Thyroid gland (tissue), 4 donors: ENCODE results near the gene PPP1R2. TPM values are rescaled to one million over a fixed set of nuclear protein-coding genes. Genes with fewer than 3 reads are reported as not detected.
"Not testable (repeated sequence)": the region's sequence is repeated elsewhere in the genome, so short reads cannot be mapped to it uniquely, and the experiment has no call there.

Source experiments
- DNase-seq, 2 donors: peaks; one replicate each; pipeline ENCODE4 v3.0.0-alpha.2; 2019
- H3K27ac ChIP-seq, 3 donors: fragments of 200-600 bp; sonication (generic); 1 replicate in 2 of 3; 2 replicates in 1 of 3; pipeline ENCODE4 v1.5.1; 2016 to 2019; ENCODE audit warnings: mild to moderate bottlenecking in 1 of 3, moderate library complexity in 1 of 3
- H3K27me3 ChIP-seq: fragments of 200-600 bp; sonication (generic); one replicate; pipeline ENCODE4 v1.5.1; 2019
- H3K36me3 ChIP-seq, 2 donors: fragments of 200-600 bp; sonication (generic); one replicate each; pipeline ENCODE4 v1.5.1; 2016 to 2019
- H3K4me1 ChIP-seq, 2 donors: fragments of 200-600 bp; sonication (generic); one replicate each; pipeline ENCODE4 v1.5.1; 2017 to 2019
- H3K4me3 ChIP-seq, 3 donors: fragments of 200-600 bp; sonication (generic); replicated peaks in 1 of 3; 1 replicate in 2 of 3; 2 replicates in 1 of 3; pipeline ENCODE4 v1.5.1; 2016; ENCODE audit warnings: mild to moderate bottlenecking in 1 of 3
- H3K9me3 ChIP-seq: fragments of 200-600 bp; sonication (generic); one replicate; pipeline ENCODE4 v1.5.1; 2017
- CTCF ChIP-seq, 6 experiments: fragments of 200-600 bp in 3 of 6; fragments of 450-650 bp in 3 of 6; sonication (generic) in 3 of 6; IDR thresholded peaks; one replicate each; pipeline ENCODE4 v1.5.1; 2016 to 2019; ENCODE audit warnings: antibody characterized with exemption in 6 of 6, mild to moderate bottlenecking in 2 of 6, inconsistent platforms in 1 of 6, moderate library complexity in 1 of 6
- POLR2A ChIP-seq, 2 donors: fragments of 450-650 bp; IDR thresholded peaks; one replicate each; pipeline ENCODE4 v1.6.1; 2017; ENCODE audit warnings: antibody characterized with exemption in 2 of 2, mild to moderate bottlenecking in 2 of 2, moderate library complexity in 1 of 2
- WGBS, 2 donors: methylation state at CpG; one replicate each; pipeline ENCODE4 v1.1.5; 2017; 5-methylcytosine and 5-hydroxymethylcytosine counted together
- intact Hi-C: fragments of 100-400 bp; cut with DNase I; formaldehyde crosslinking; loops from one replicate; pipeline ENCODE4 v1.15.1; 2023
- total RNA-seq, 4 donors: library from RNA; depleted of rRNA; stranded (reverse); fragments of >200 nt; gene quantifications; one replicate each; pipeline ENCODE4 v1.2.3, GENCODE V29; 2016

Gene PPP1R2
- total RNA-seq, 4 donors from 2014 or later = 76.2 to 113 (median 99.9) TPM

GRCh38 chr3:195511136-195511535, 32.0 kb downstream of the PPP1R2 start:
- DNase-seq = peak; percentile 60 to 62
- no peak overlapping the region for H3K4me3 ChIP-seq
- H3K9me3 ChIP-seq = no peaks in the 10 kb centered on the region
- no peaks in the 10 kb centered on the region for H3K27me3 ChIP-seq
- intact Hi-C loops = no loop called here
- H3K36me3 ChIP-seq = peaks cover 0 to 8% of the 10 kb centered on the region in 2 donors
- H3K27ac ChIP-seq = no peak overlapping the region
- WGBS, 2 donors = 49 to 67% methylated on average over 6 of the region's 6 CpGs
- H3K4me1 ChIP-seq = peaks cover 21% of the 10 kb centered on the region in 2 donors
- TF ChIP-seq CTCF (IDR thresholded peaks at IDR 0.05) (no peak), POLR2A (IDR thresholded peaks at IDR 0.05) (no peak)

GRCh38 chr3:195508185-195508584, 34.9 kb downstream of the PPP1R2 start:
- no peak for DNase-seq
- 83% methylated on average over 1 of the region's 1 CpG for WGBS, 2 donors
- Histone ChIP-seq H3K4me3 (no peak overlapping the region), H3K27ac (no peak overlapping the region), H3K27me3 (no peaks in the 10 kb centered on the region), H3K36me3 (no peaks in the 10 kb centered on the region), H3K9me3 (no peaks in the 10 kb centered on the region), H3K4me1 (peaks cover 12% of the 10 kb centered on the region in 2 donors)
- intact Hi-C loops = no loop called here
- TF ChIP-seq POLR2A (IDR thresholded peaks at IDR 0.05) = no peak
- no peak for TF ChIP-seq CTCF (IDR thresholded peaks at IDR 0.05)

- no peaks in the 10 kb centered on the region for H3K4me1 ChIP-seq
- no peak for DNase-seq
- no peaks in the 10 kb centered on the region for H3K9me3 ChIP-seq
- WGBS, 2 donors = 95% methylated on average over 3 of the region's 3 CpGs
- no peak overlapping the region for H3K27ac ChIP-seq
- H3K4me3 ChIP-seq = no peak overlapping the region
- no peak for TF ChIP-seq CTCF (IDR thresholded peaks at IDR 0.05)
- no peak for TF ChIP-seq POLR2A (IDR thresholded peaks at IDR 0.05)
- no peaks in the 10 kb centered on the region for H3K36me3 ChIP-seq
- intact Hi-C loops = no loop called here
- H3K27me3 ChIP-seq = no peaks in the 10 kb centered on the region
Measured at GRCh38 chr3:195475614-195476013, 67.5 kb downstream of the PPP1R2 start.

GRCh38 chr3:195475116-195475515, 68.0 kb downstream of the PPP1R2 start:
- H3K9me3 ChIP-seq, H3K36me3 ChIP-seq, DNase-seq, H3K27ac ChIP-seq, H3K4me3 ChIP-seq, intact Hi-C loops, H3K4me1 ChIP-seq, H3K27me3 ChIP-seq: not testable (repeated sequence)
- 78 to 88% methylated on average over 8 of the region's 8 CpGs for whole genome bisulfite sequencing, 2 donors

- H3K4me3 ChIP-seq = no peak overlapping the region
- no peaks in the 10 kb centered on the region for H3K27me3 ChIP-seq
- no peak for TF ChIP-seq CTCF (IDR thresholded peaks at IDR 0.05)
- no peak for TF ChIP-seq POLR2A (IDR thresholded peaks at IDR 0.05)
- intact Hi-C loops = no loop called here
- no peaks in the 10 kb centered on the region for H3K9me3 ChIP-seq
- no peak overlapping the region for H3K27ac ChIP-seq
- no peaks in the 10 kb centered on the region for H3K4me1 ChIP-seq
- DNase-seq = no peak
- 92% methylated on average over 4 of the region's 4 CpGs for WGBS, 2 donors
- no peaks in the 10 kb centered on the region for H3K36me3 ChIP-seq
Measured at GRCh38 chr3:195468841-195469240, 74.3 kb downstream of the PPP1R2 start.

- intact Hi-C loops = no loop called here
- no peak for DNase-seq
- Histone ChIP-seq H3K4me1 (no peaks in the 10 kb centered on the region), H3K9me3 (no peaks in the 10 kb centered on the region), H3K27me3 (no peaks in the 10 kb centered on the region), H3K4me3 (no peak overlapping the region), H3K36me3 (no peaks in the 10 kb centered on the region), H3K27ac (no peak overlapping the region)
- TF ChIP-seq POLR2A (IDR thresholded peaks at IDR 0.05) = no peak
- no peak for TF ChIP-seq CTCF (IDR thresholded peaks at IDR 0.05)
- 65 to 79% methylated on average over 4 of the region's 4 CpGs for WGBS, 2 donors
Measured at GRCh38 chr3:195468391-195468776, 74.7 kb downstream of the PPP1R2 start.
